HEK293T (cell line): ENCODE measurements around the gene EXOC1.

Experiments
- CTCF ChIA-PET: fragments of 350-600 bp; formaldehyde crosslinking; extraction: SDS; loops from one replicate; lab custom pipeline; 2021; ENCODE audit warnings: antibody characterized with exemption, inconsistent platforms; lab: Yijun Ruan, JAX
- POLR2A ChIA-PET: fragments of 350-600 bp; formaldehyde crosslinking; extraction: SDS; loops from one replicate; lab custom pipeline; 2020; ENCODE audit warnings: antibody characterized with exemption, inconsistent platforms; lab: Yijun Ruan, JAX
- DNase-seq: peaks from one replicate; pipeline ENCODE4 v3.0.0; 2012; ENCODE audit warnings: mixed read lengths; ENCODE audit errors: extremely low spot score
- ARNT ChIP-seq: fragments of 450-650 bp; IDR thresholded peaks from 2 replicates; pipeline ENCODE4 v1.6.1; 2017; ENCODE audit warnings: mild to moderate bottlenecking
- BHLHE40 ChIP-seq: fragments of 450-650 bp; IDR thresholded peaks from 2 replicates; pipeline ENCODE4 v1.6.1; 2016; ENCODE audit warnings: mild to moderate bottlenecking, moderate library complexity, borderline replicate concordance
- CTBP1 ChIP-seq: fragments of 450-650 bp; IDR thresholded peaks from 2 replicates; pipeline ENCODE4 v1.6.1; 2016; ENCODE audit warnings: borderline replicate concordance
- ELF4 ChIP-seq: fragments of 450-650 bp; IDR thresholded peaks from 2 replicates; pipeline ENCODE4 v1.6.1; 2017; ENCODE audit warnings: antibody characterized with exemption
- FOXA1 ChIP-seq: fragments of 450-650 bp; IDR thresholded peaks from 2 replicates; pipeline ENCODE4 v1.6.1; 2016; ENCODE audit warnings: mild to moderate bottlenecking
- FOXK2 ChIP-seq: fragments of 450-650 bp; IDR thresholded peaks from 2 replicates; pipeline ENCODE4 v1.6.1; 2016; ENCODE audit warnings: mild to moderate bottlenecking
- FOXM1 ChIP-seq: fragments of 450-650 bp; IDR thresholded peaks from 2 replicates; pipeline ENCODE4 v1.6.1; 2017; ENCODE audit warnings: mild to moderate bottlenecking, borderline replicate concordance
- HDGF ChIP-seq: fragments of 450-650 bp; IDR thresholded peaks from 2 replicates; pipeline ENCODE4 v1.6.1; 2017; ENCODE audit warnings: antibody characterized with exemption, borderline replicate concordance
- L3MBTL2 ChIP-seq: fragments of 450-650 bp; conservative IDR thresholded peaks from 2 replicates; pipeline ENCODE4 v1.6.1; 2016; ENCODE audit warnings: mild to moderate bottlenecking
- LEF1 ChIP-seq: fragments of 450-650 bp; IDR thresholded peaks from 2 replicates; pipeline ENCODE4 v1.6.1; 2017; ENCODE audit warnings: mild to moderate bottlenecking, borderline replicate concordance
- NFRKB ChIP-seq: fragments of 450-650 bp; IDR thresholded peaks from 2 replicates; pipeline ENCODE4 v1.6.1; 2016; ENCODE audit warnings: mild to moderate bottlenecking, moderate library complexity
- SP1 ChIP-seq: fragments of 450-650 bp; IDR thresholded peaks from 2 replicates; pipeline ENCODE4 v1.6.1; 2017
- SUZ12 ChIP-seq: fragments of 450-650 bp; IDR thresholded peaks from 2 replicates; pipeline ENCODE4 v1.6.1; 2016; ENCODE audit warnings: mild to moderate bottlenecking
- TARDBP ChIP-seq: fragments of 450-650 bp; IDR thresholded peaks from 2 replicates; pipeline ENCODE4 v1.6.1; 2016
- ZNF384 ChIP-seq: fragments of 450-650 bp; IDR thresholded peaks from 2 replicates; pipeline ENCODE4 v1.6.1; 2016
- TF ChIP-seq, protein P1 (sequence below): fragments of 450-650 bp; IDR thresholded peaks from 2 replicates; pipeline ENCODE4 v1.6.1; 2016

Gene EXOC1

DNA sequence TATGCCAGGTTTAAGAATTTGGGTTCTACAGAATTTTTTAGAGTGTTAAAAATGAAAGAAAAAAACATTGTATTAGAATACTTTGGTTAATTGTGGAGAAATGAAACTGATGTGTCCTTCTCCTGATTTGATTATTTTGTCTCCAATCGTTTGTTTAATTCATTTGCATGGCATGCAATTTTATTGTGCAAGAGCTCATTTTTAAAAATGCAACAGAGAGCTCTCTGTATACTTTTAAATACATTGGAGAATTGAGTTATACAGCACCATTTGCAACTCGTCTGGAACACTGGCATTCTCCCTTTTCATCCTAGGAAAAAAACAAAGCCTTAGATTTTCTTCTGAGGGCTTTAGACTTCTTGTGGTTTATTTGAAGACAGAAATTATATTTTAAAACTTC, 33.2 kb upstream of the EXOC1 start:
- CTCF ChIA-PET = no interaction called here
- POLR2A ChIA-PET = interaction anchor here (0.7 to 1.4 kb wide), 8 partner anchors 9 to 116 kb away, joined by 3 to 7 read pairs (median 3); partner anchors contain the start of gene EXOC1
- DNase-seq = no peak
- TF ChIP-seq ELF4 (no peak), TARDBP (no peak), SUZ12 (no peak), HDGF (no peak), LEF1 (no peak), ZNF384 (no peak), L3MBTL2 (no peak), NFRKB (no peak), BHLHE40 (no peak), FOXM1 (no peak), CTBP1 (no peak), ARNT (no peak), FOXK2 (no peak), SP1 (no peak), FOXA1 (no peak)
- TF ChIP-seq, protein P1, sequence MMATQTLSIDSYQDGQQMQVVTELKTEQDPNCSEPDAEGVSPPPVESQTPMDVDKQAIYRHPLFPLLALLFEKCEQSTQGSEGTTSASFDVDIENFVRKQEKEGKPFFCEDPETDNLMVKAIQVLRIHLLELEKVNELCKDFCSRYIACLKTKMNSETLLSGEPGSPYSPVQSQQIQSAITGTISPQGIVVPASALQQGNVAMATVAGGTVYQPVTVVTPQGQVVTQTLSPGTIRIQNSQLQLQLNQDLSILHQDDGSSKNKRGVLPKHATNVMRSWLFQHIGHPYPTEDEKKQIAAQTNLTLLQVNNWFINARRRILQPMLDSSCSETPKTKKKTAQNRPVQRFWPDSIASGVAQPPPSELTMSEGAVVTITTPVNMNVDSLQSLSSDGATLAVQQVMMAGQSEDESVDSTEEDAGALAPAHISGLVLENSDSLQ = no peak

DNA sequence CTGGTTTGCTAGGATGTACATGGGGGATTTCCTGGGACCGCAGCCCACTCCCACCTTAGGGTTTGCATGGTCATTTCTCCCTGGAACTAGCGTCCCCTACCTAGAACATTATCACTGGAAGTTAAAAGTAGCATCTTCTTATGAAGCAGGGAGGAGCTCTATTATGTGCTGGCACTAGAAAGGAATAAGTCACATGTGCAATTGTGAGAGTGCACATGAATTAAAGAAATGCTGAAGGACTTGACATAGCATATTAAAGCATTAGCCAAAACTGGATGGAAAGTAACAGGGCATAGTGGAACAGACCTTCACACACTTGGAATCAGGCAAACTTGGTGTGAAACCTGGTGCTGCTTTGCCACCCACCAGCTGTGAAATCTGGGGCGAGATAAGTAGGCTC, 31.1 kb upstream of the EXOC1 start:
- ChIA-PET CTCF (no interaction called here), POLR2A (no interaction called here)
- no peak for TF ChIP-seq ZNF384
- no peak for TF ChIP-seq SUZ12
- no peak for TF ChIP-seq LEF1
- TF ChIP-seq NFRKB = no peak
- TF ChIP-seq HDGF = no peak
- no peak for TF ChIP-seq SP1
- TF ChIP-seq, protein P1 = no peak
- TF ChIP-seq CTBP1 = no peak
- no peak for TF ChIP-seq TARDBP
- TF ChIP-seq FOXA1 = no peak
- no peak for TF ChIP-seq FOXM1
- no peak for TF ChIP-seq BHLHE40
- TF ChIP-seq ARNT = no peak
- no peak for TF ChIP-seq ELF4
- TF ChIP-seq FOXK2 = no peak
- TF ChIP-seq L3MBTL2 = no peak
- no peak for DNase-seq

DNA sequence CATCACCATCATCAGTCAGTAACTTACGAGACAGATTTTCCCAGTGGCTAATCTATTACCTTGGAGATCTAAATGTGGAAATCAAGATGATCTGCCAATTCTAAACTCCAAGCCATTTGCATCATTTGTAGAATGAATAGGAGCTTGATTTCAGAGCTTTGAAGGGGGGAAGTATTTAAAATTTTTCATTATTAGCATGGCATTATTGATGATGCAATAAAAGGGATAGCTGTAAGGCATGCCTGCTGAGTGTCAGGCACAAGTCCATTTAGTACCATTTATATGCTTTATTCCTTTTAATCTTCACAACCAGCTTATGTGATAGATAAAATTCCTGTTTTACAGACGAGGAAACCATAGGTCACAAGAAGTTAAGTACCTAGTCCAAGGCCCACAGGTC, 28.6 kb upstream of the EXOC1 start:
- TF ChIP-seq ARNT (no peak), SP1 (no peak), ELF4 (no peak), NFRKB (no peak), L3MBTL2 (no peak), LEF1 (no peak), CTBP1 (no peak), HDGF (no peak), FOXM1 (no peak), BHLHE40 (no peak), TARDBP (no peak)
- CTCF ChIA-PET = no interaction called here
- POLR2A ChIA-PET = interaction anchor here (0.7 kb wide), 1 partner anchor 278 kb away, joined by 3 read pairs; the partner anchor contains the start of gene CLOCK
- DNase-seq = no peak

DNA sequence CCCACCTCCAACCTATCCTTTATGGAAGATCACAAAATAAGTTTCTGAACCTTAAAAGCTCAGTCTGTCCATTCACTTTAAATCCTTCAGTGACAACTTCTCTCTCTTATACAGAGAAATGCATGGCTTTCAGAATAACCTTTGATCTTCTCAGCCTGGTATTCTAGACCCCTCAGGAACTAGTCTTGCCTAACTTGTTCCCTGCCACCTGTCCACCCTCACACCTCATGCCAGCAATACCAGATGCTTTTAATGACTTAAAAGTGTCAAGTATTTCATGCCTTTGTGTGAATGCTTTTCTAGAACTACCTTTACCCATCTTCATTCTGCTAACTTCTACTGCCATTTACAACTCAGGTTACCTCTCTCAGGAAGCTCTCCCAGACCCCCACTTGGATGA, 26.5 kb upstream of the EXOC1 start:
- DNase-seq = no peak
- POLR2A ChIA-PET = no interaction called here
- TF ChIP-seq ZNF384 (no peak), ELF4 (no peak), FOXK2 (no peak), FOXA1 (no peak), FOXM1 (no peak), NFRKB (no peak), BHLHE40 (no peak), TARDBP (no peak), HDGF (no peak), L3MBTL2 (no peak), SP1 (no peak), ARNT (no peak), LEF1 (no peak), CTBP1 (no peak), SUZ12 (no peak)
- TF ChIP-seq, protein P1 = no peak
- CTCF ChIA-PET = no interaction called here

DNA sequence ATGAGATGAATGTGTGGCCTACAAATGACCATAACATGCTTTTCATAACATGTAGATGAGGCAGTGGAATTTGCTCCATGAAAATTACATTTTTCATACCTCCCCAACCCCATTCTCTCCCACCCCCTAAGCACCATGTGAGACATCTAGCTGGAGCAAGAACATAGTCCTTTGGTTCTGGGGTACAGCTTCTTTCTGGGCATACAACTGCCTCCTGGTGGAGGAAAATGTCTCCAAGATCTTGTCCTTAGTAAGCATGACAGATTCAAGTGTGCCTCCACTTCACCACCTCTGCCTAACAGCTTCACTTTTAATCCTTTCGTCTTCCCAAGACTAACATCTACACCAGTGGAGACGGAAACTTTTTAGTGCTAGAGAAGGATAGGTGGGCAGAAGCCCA, 25.9 kb upstream of the EXOC1 start:
- CTCF ChIA-PET = no interaction called here
- POLR2A ChIA-PET = no interaction called here
- TF ChIP-seq FOXA1 (no peak), TARDBP (no peak), HDGF (no peak), FOXM1 (no peak), L3MBTL2 (no peak)
- DNase-seq = no peak

DNA sequence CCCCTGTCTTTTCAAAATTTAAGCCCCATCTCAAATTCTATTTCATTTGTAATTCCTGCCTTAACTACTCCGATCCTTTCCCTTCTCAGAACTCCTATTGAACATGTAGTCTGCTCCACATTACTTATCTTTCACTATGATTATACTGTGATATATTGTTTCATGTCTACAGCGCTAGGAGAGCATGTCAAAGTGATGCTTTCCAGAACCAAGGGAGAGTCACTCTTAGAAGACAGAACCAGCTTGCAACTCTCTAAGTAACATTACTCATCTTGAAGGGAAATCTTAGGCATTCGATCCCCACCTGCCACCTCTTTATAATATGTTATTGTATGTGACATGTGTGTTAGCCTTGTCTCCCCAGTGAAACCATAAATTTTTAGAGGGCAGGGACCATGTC, 23.4 kb upstream of the EXOC1 start:
- CTCF ChIA-PET = no interaction called here
- no peak for DNase-seq
- no peak for TF ChIP-seq HDGF
- TF ChIP-seq LEF1 = no peak
- no peak for TF ChIP-seq FOXK2
- TF ChIP-seq ELF4 = no peak
- TF ChIP-seq BHLHE40 = no peak
- TF ChIP-seq CTBP1 = no peak
- TF ChIP-seq L3MBTL2 = no peak
- no peak for TF ChIP-seq TARDBP
- TF ChIP-seq ZNF384 = no peak
- no peak for TF ChIP-seq SUZ12
- TF ChIP-seq SP1 = no peak
- TF ChIP-seq ARNT = no peak
- TF ChIP-seq, protein P1 = no peak
- TF ChIP-seq NFRKB = no peak
- POLR2A ChIA-PET = interaction anchor here (1.1 kb wide), 1 partner anchor 11 kb away, joined by 4 read pairs; the partner anchor contains the start of gene EXOC1L
